ENCODE data around the gene TEX261. TPM values are rescaled to one million over a fixed set of nuclear protein-coding genes. Genes with fewer than 3 reads are reported as not detected.

Gene TEX261
- total and polyA plus RNA-seq, 8 donors = 19.0 to 46.2 (median 41.6) TPM

- ATAC-seq (no peak), DNase-seq (peak in 2 of 6 donors; percentile 1 to 7), FAIRE-seq (no peak)
- intact Hi-C loops (cut with DNase I) = no loop called here
- Histone ChIP-seq H3K9me3 (no peaks in the 10 kb centered on the region), H3K27me3 (no peaks in the 10 kb centered on the region), H3K27ac (no peak overlapping the region), H3K4me3 (no peak overlapping the region), H3K36me3 (no peaks in the 10 kb centered on the region), H3K4me1 (no peaks in the 10 kb centered on the region)
- 78 to 80% methylated on average over 12 of the region's 12 CpGs for WGBS, 2 donors
- TF ChIP-seq, protein P1, sequence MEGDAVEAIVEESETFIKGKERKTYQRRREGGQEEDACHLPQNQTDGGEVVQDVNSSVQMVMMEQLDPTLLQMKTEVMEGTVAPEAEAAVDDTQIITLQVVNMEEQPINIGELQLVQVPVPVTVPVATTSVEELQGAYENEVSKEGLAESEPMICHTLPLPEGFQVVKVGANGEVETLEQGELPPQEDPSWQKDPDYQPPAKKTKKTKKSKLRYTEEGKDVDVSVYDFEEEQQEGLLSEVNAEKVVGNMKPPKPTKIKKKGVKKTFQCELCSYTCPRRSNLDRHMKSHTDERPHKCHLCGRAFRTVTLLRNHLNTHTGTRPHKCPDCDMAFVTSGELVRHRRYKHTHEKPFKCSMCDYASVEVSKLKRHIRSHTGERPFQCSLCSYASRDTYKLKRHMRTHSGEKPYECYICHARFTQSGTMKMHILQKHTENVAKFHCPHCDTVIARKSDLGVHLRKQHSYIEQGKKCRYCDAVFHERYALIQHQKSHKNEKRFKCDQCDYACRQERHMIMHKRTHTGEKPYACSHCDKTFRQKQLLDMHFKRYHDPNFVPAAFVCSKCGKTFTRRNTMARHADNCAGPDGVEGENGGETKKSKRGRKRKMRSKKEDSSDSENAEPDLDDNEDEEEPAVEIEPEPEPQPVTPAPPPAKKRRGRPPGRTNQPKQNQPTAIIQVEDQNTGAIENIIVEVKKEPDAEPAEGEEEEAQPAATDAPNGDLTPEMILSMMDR (IDR thresholded peaks at IDR 0.05) = no peak
Observed at GRCh38 chr2:70962211-70962884, 32.3 kb downstream of the TEX261 start.

GRCh38 chr2:70961648-70961994 is 33.1 kb downstream of the TEX261 start:
- H3K9me3 ChIP-seq = no peaks in the 10 kb centered on the region
- no peak overlapping the region for H3K27ac ChIP-seq
- H3K36me3 ChIP-seq = no peaks in the 10 kb centered on the region
- ATAC-seq (no peak), FAIRE-seq (no peak), DNase-seq (peak in 2 of 6 donors; percentile 0 to 7)
- TF ChIP-seq, protein P1 (IDR thresholded peaks at IDR 0.05) = no peak
- H3K4me1 ChIP-seq = no peaks in the 10 kb centered on the region
- intact Hi-C loops (cut with DNase I) = no loop called here
- 78 to 92% methylated on average over 4 of the region's 4 CpGs for WGBS, 2 donors
- no peaks in the 10 kb centered on the region for H3K27me3 ChIP-seq
- no peak overlapping the region for H3K4me3 ChIP-seq

GRCh38 chr2:70960833-70961647 is 33.6 kb downstream of the TEX261 start:
- no peak overlapping the region for H3K27ac ChIP-seq
- intact Hi-C loops (cut with DNase I) = no loop called here
- no peak for FAIRE-seq
- H3K27me3 ChIP-seq = no peaks in the 10 kb centered on the region
- DNase-seq = peak in 3 of 6 donors; percentile 1 to 52 (median 8)
- no peak for ATAC-seq
- TF ChIP-seq, protein P1 (IDR thresholded peaks at IDR 0.05) = no peak
- H3K9me3 ChIP-seq = no peaks in the 10 kb centered on the region
- no peaks in the 10 kb centered on the region for H3K4me1 ChIP-seq
- no peaks in the 10 kb centered on the region for H3K36me3 ChIP-seq
- no peak overlapping the region for H3K4me3 ChIP-seq
- 85% methylated on average over 13 to 14 of the region's 14 CpGs for WGBS, 2 donors

GRCh38 chr2:70959851-70960832 is 34.5 kb downstream of the TEX261 start:
- Histone ChIP-seq H3K36me3 (no peaks in the 10 kb centered on the region), H3K4me1 (no peaks in the 10 kb centered on the region), H3K9me3 (no peaks in the 10 kb centered on the region), H3K27ac (no peak overlapping the region), H3K4me3 (no peak overlapping the region), H3K27me3 (no peaks in the 10 kb centered on the region)
- ATAC-seq = no peak
- TF ChIP-seq, protein P1 (IDR thresholded peaks at IDR 0.05) = no peak
- 88% methylated on average over 17 of the region's 17 CpGs for WGBS, 2 donors
- DNase-seq = peak in 2 of 6 donors; percentile 1 to 9
- intact Hi-C loops (cut with DNase I) = no loop called here
- FAIRE-seq = no peak

All from pancreas (tissue), 10 donors.